Neural cell (in vitro differentiated cells): Measurements from ENCODE around the gene TSPEAR. TPM values are rescaled to one million over a fixed set of nuclear protein-coding genes. Genes with fewer than 3 reads are reported as not detected.

Source experiments
- H2AFZ ChIP-seq: fragments of 200-600, 300-800 bp; sonication (generic), shearing (Covaris generic); 2 replicates; pipeline ENCODE4 v1.6.0; 2014; ENCODE audit warnings: low read depth, mild to moderate bottlenecking, antibody characterized with exemption, low read length, moderate library complexity
- H3F3A ChIP-seq: fragments of 200-600 bp; shearing (Covaris generic); 2 replicates; pipeline ENCODE4 v1.6.1; 2016; ENCODE audit warnings: mild to moderate bottlenecking, moderate library complexity, mixed read lengths, antibody characterized with exemption, low read length; ENCODE audit not compliant: insufficient read depth, poor library complexity, severe bottlenecking
- H3K27ac ChIP-seq: fragments of 200-600, 300-800 bp; sonication (generic), shearing (Covaris generic); 2 replicates; pipeline ENCODE4 v1.5.1; 2014; ENCODE audit warnings: mild to moderate bottlenecking, low read length, moderate library complexity
- H3K27me3 ChIP-seq: fragments of 300-800, 200-600 bp; sonication (generic), shearing (Covaris generic); 2 replicates; pipeline ENCODE4 v1.6.0; 2014; ENCODE audit warnings: mild to moderate bottlenecking, low read depth, low read length, moderate library complexity; ENCODE audit not compliant: insufficient read depth
- H3K36me3 ChIP-seq: fragments of 300-800, 200-600 bp; sonication (generic), shearing (Covaris generic); 2 replicates; pipeline ENCODE4 v1.5.1; 2014; ENCODE audit warnings: mild to moderate bottlenecking, antibody characterized with exemption, low read length, moderate library complexity; ENCODE audit not compliant: insufficient read depth
- H3K4me2 ChIP-seq: fragments of 300-800, 200-600 bp; sonication (generic), shearing (Covaris generic); 2 replicates; pipeline ENCODE4 v1.6.0; 2014; ENCODE audit warnings: mild to moderate bottlenecking, low read length
- H3K4me3 ChIP-seq: fragments of 300-800, 200-600 bp; sonication (generic), shearing (Covaris generic); 2 replicates; pipeline ENCODE4 v1.5.1; 2014; ENCODE audit warnings: mild to moderate bottlenecking, low read length, moderate library complexity
- H3K79me2 ChIP-seq: fragments of 200-600 bp; shearing (Covaris generic); replicated peaks from 2 replicates; pipeline ENCODE4 v1.6.0; 2014; ENCODE audit warnings: mild to moderate bottlenecking, low read length, moderate library complexity; ENCODE audit not compliant: insufficient read depth
- H3K9ac ChIP-seq: fragments of 300-800, 200-600 bp; sonication (generic), shearing (Covaris generic); 2 replicates; pipeline ENCODE4 v1.6.1; 2016; ENCODE audit warnings: mild to moderate bottlenecking, low read length, mixed read lengths
- H3K9me2 ChIP-seq: fragments of 200-600 bp; shearing (Covaris generic); 2 replicates; pipeline ENCODE4 v1.6.1; 2016; ENCODE audit warnings: mild to moderate bottlenecking, low read length, mixed read lengths; ENCODE audit not compliant: insufficient read depth
- H3K9me3 ChIP-seq: fragments of 200-600, 300-800 bp; sonication (generic), shearing (Covaris generic); 2 replicates; pipeline ENCODE4 v1.6.1; 2016; ENCODE audit warnings: mild to moderate bottlenecking, mixed run types, low read length, moderate library complexity, mixed read lengths
- H4K20me1 ChIP-seq: fragments of 200-600 bp; shearing (Covaris generic); 2 replicates; pipeline ENCODE4 v1.6.1; 2016; ENCODE audit warnings: mild to moderate bottlenecking, mixed run types; ENCODE audit not compliant: insufficient read depth
- EP300 ChIP-seq: fragments of 450-650 bp; conservative IDR thresholded peaks from 2 replicates; pipeline ENCODE4 v1.6.1; 2014; ENCODE audit warnings: antibody characterized with exemption, mild to moderate bottlenecking, moderate library complexity; ENCODE audit not compliant: poor library complexity, severe bottlenecking
- EZH2 ChIP-seq: fragments of 200-600, 300-800 bp; shearing (Covaris generic), sonication (generic); IDR thresholded peaks from 2 replicates; pipeline ENCODE4 v1.6.1; 2014; ENCODE audit warnings: antibody characterized with exemption, low read length, borderline replicate concordance, mild to moderate bottlenecking; ENCODE audit not compliant: insufficient read depth, poor library complexity, severe bottlenecking
- MXI1 ChIP-seq: fragments of 450-650 bp; conservative IDR thresholded peaks from 2 replicates; pipeline ENCODE4 v1.6.1; 2014; ENCODE audit warnings: antibody characterized with exemption, mild to moderate bottlenecking; ENCODE audit not compliant: poor library complexity, severe bottlenecking
- POLR2AphosphoS5 ChIP-seq: IDR thresholded peaks from 2 replicates; pipeline ENCODE4 v1.6.1; 2012
- RAD21 ChIP-seq: fragments of 450-650 bp; conservative IDR thresholded peaks from 2 replicates; pipeline ENCODE4 v1.6.1; 2014; ENCODE audit warnings: antibody characterized with exemption, mild to moderate bottlenecking, moderate library complexity
- SMC3 ChIP-seq: fragments of 450-650 bp; conservative IDR thresholded peaks from 2 replicates; pipeline ENCODE4 v1.6.1; 2014; ENCODE audit warnings: antibody characterized with exemption, mild to moderate bottlenecking, moderate library complexity; ENCODE audit not compliant: poor library complexity
- TAF1 ChIP-seq: IDR thresholded peaks from 2 replicates; pipeline ENCODE4 v1.6.1; 2012; ENCODE audit warnings: low read depth
- polyA plus RNA-seq: library from polyadenylated mRNA; depleted of rRNA; stranded (reverse); fragments of >200 nt; gene quantifications from 2 replicates; pipeline ENCODE4 v1.2.3, GENCODE V29; 2014
- TF ChIP-seq, protein P1 (sequence below): fragments of 450-650 bp; IDR thresholded peaks from 2 replicates; pipeline ENCODE4 v1.5.1; 2014; ENCODE audit warnings: antibody characterized with exemption, mild to moderate bottlenecking, moderate library complexity; ENCODE audit not compliant: poor library complexity, severe bottlenecking
- TF ChIP-seq, protein P2 (sequence below): IDR thresholded peaks from 2 replicates; pipeline ENCODE4 v1.6.1; 2012; ENCODE audit warnings: borderline replicate concordance

The TSPEAR gene
- polyA plus RNA-seq, 1 donor from 2014 or later, result 0.19 TPM

DNA sequence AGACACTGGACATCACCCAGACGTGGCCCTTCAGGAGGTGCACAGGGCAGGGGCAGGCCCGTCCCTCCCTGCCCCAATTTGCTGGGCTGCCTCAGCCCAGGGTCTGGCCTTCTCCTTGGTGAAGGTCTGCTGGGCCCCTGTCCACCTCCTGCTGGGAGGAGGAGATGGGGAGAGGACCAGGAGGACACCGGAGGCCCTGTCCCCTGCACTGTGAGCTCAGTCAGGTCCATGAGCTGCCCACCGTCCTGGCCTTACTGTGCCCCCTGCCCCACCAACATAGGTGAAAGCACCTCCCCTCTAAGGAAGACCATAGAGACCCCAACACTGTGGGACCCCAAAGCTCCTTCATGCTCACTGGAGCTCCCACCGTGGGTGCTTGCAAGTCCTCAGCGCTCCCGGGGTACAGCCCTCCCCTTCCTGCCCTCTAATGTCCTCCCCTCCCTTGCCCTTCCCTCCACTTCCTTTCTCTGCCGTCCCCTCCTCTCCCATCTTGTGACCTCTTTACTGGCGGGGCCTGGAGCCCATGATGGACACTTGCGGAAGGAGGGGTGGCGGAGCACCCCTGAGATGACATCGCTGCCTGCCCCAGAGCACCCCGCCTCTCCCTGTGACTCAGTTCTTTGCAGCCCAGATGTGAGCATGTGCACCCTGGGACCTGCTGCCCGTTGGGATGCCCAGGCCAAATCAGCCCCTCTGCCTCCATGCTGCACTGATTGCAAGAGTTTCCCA, 251.5 kb downstream of the TSPEAR start:
- Histone ChIP-seq H3K4me2 (no peak overlapping the region), H3K4me3 (no peak overlapping the region), H2AFZ (no peak overlapping the region), H3K27ac (no peak overlapping the region), H3K27me3 (no peaks in the 10 kb centered on the region), H3K9ac (no peak overlapping the region), H3K9me3 (no peaks in the 10 kb centered on the region), H3K79me2 (no peaks in the 10 kb centered on the region), H3K9me2 (no peaks in the 10 kb centered on the region), H3K36me3 (peaks cover 11% of the 10 kb centered on the region), H3F3A (no peaks in the 10 kb centered on the region), H4K20me1 (no peaks in the 10 kb centered on the region)
- TF ChIP-seq, protein P1, sequence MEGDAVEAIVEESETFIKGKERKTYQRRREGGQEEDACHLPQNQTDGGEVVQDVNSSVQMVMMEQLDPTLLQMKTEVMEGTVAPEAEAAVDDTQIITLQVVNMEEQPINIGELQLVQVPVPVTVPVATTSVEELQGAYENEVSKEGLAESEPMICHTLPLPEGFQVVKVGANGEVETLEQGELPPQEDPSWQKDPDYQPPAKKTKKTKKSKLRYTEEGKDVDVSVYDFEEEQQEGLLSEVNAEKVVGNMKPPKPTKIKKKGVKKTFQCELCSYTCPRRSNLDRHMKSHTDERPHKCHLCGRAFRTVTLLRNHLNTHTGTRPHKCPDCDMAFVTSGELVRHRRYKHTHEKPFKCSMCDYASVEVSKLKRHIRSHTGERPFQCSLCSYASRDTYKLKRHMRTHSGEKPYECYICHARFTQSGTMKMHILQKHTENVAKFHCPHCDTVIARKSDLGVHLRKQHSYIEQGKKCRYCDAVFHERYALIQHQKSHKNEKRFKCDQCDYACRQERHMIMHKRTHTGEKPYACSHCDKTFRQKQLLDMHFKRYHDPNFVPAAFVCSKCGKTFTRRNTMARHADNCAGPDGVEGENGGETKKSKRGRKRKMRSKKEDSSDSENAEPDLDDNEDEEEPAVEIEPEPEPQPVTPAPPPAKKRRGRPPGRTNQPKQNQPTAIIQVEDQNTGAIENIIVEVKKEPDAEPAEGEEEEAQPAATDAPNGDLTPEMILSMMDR, result no peak
- no peak for TF ChIP-seq POLR2AphosphoS5
- TF ChIP-seq SMC3, result no peak
- TF ChIP-seq, protein P2, sequence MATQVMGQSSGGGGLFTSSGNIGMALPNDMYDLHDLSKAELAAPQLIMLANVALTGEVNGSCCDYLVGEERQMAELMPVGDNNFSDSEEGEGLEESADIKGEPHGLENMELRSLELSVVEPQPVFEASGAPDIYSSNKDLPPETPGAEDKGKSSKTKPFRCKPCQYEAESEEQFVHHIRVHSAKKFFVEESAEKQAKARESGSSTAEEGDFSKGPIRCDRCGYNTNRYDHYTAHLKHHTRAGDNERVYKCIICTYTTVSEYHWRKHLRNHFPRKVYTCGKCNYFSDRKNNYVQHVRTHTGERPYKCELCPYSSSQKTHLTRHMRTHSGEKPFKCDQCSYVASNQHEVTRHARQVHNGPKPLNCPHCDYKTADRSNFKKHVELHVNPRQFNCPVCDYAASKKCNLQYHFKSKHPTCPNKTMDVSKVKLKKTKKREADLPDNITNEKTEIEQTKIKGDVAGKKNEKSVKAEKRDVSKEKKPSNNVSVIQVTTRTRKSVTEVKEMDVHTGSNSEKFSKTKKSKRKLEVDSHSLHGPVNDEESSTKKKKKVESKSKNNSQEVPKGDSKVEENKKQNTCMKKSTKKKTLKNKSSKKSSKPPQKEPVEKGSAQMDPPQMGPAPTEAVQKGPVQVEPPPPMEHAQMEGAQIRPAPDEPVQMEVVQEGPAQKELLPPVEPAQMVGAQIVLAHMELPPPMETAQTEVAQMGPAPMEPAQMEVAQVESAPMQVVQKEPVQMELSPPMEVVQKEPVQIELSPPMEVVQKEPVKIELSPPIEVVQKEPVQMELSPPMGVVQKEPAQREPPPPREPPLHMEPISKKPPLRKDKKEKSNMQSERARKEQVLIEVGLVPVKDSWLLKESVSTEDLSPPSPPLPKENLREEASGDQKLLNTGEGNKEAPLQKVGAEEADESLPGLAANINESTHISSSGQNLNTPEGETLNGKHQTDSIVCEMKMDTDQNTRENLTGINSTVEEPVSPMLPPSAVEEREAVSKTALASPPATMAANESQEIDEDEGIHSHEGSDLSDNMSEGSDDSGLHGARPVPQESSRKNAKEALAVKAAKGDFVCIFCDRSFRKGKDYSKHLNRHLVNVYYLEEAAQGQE, result no peak
- TF ChIP-seq RAD21, result no peak
- no peak for TF ChIP-seq MXI1
- TF ChIP-seq EZH2, result no peak
- no peak for TF ChIP-seq TAF1

DNA sequence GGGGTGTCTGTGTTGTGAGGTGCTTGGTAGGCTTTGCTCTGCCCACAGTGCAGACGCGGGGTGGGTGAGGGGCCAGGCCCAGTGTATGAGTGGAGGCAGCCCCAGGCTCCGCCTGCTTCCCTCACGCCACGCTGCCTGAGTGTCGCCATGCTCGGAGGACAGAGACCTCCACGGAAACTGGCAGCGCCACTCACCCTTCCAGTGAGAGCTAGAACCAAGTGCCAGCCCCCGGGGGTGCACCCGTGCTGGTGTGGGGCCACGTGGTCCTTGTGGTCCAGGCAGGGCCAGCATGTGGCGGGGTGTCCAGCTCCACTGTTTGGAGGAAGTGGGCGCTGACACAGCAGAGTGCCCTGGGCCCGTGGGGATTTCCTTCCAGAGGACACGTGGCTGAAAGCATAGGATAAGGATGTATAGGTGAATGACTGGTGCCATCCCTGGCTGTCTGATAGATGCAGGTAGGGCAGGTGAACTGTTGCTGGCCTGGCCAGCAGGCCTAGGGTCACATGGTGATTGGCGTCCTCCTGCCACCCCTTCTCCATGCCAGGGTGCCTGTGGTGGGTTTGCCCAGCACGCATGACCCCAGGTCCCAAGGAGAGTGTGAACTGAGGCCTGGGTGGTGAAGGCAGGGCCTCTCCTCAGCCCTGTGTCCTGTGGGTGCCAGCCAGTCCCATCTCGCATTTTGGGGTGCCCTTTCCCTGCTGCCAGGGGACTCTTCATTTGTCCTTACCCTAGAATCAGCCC, 252.2 kb downstream of the TSPEAR start:
- peaks cover 11% of the 10 kb centered on the region for H3K36me3 ChIP-seq
- no peaks in the 10 kb centered on the region for H4K20me1 ChIP-seq

More for the DNA sequence above, 252.2 kb downstream of the TSPEAR start:
- Histone ChIP-seq H3K9ac (no peak overlapping the region), H3K79me2 (no peaks in the 10 kb centered on the region), H3K4me2 (no peak overlapping the region), H3K27ac (no peak overlapping the region), H2AFZ (no peak overlapping the region), H3K4me3 (no peak overlapping the region), H3K27me3 (no peaks in the 10 kb centered on the region), H3F3A (no peaks in the 10 kb centered on the region), H3K9me2 (no peaks in the 10 kb centered on the region), H3K9me3 (no peaks in the 10 kb centered on the region)
- TF ChIP-seq, protein P2, result no peak
- TF ChIP-seq MXI1 (no peak), EP300 (no peak), RAD21 (no peak), SMC3 (no peak), POLR2AphosphoS5 (no peak), EZH2 (no peak), TAF1 (no peak)
